Measurements from ENCODE around the gene DNM3.
A peak's percentile ranks its signal among the peaks of the same experiment; 100 is the strongest.

The DNM3 gene

GRCh38 chr1:172083191-172083590, 241.9 kb downstream of the DNM3 start:
- no peak for TF ChIP-seq CTCF (IDR thresholded peaks at IDR 0.05; ENCODE audit: insufficient read depth, missing control alignments)
- FAIRE-seq (no peak), DNase-seq (ENCODE audit: insufficient read length, low spot score) (no peak)

GRCh38 chr1:172084876-172085275, 243.6 kb downstream of the DNM3 start:
- no peak for TF ChIP-seq CTCF (IDR thresholded peaks at IDR 0.05; ENCODE audit: insufficient read depth, missing control alignments)
- DNase-seq (ENCODE audit: insufficient read length, low spot score) (no peak), FAIRE-seq (no peak)

GRCh38 chr1:172085317-172085716, 244.0 kb downstream of the DNM3 start:
- FAIRE-seq = peak; percentile 72
- DNase-seq (ENCODE audit: insufficient read length, low spot score) = no peak
- TF ChIP-seq CTCF (IDR thresholded peaks at IDR 0.05; ENCODE audit: insufficient read depth, missing control alignments) = no peak

GRCh38 chr1:172086137-172086536, 244.8 kb downstream of the DNM3 start:
- TF ChIP-seq CTCF (IDR thresholded peaks at IDR 0.05; ENCODE audit: insufficient read depth, missing control alignments) = no peak
- no peak for FAIRE-seq
- DNase-seq (ENCODE audit: insufficient read length, low spot score) = no peak

- TF ChIP-seq CTCF (IDR thresholded peaks at IDR 0.05; ENCODE audit: insufficient read depth, missing control alignments) = no peak
- no peak for FAIRE-seq
- no peak for DNase-seq (ENCODE audit: insufficient read length, low spot score)
These were observed 247.0 kb downstream of the DNM3 start for GRCh38 chr1:172088256-172088655.

GRCh38 chr1:172089768-172090510, 248.6 kb downstream of the DNM3 start:
- peak; percentile 65 for TF ChIP-seq CTCF (IDR thresholded peaks at IDR 0.05; ENCODE audit: insufficient read depth, missing control alignments)
- DNase-seq (ENCODE audit: insufficient read length, low spot score) = no peak
- no peak for FAIRE-seq

GRCh38 chr1:172090511-172090817, 249.2 kb downstream of the DNM3 start:
- DNase-seq (ENCODE audit: insufficient read length, low spot score) = no peak
- no peak for TF ChIP-seq CTCF (IDR thresholded peaks at IDR 0.05; ENCODE audit: insufficient read depth, missing control alignments)
- FAIRE-seq = no peak

Data from D721Med (cell line).